Hepatocyte (in vitro differentiated cells): Measurements from ENCODE around the gene PPHLN1.

Source experiments
- EZH2 ChIP-seq: fragments of 200-600 bp; sonication (generic); IDR thresholded peaks from 2 replicates; pipeline ENCODE4 v1.6.1; 2016; ENCODE audit warnings: antibody characterized with exemption, mild to moderate bottlenecking, borderline replicate concordance
- TF ChIP-seq, protein P1 (sequence below): fragments of 200-600 bp; sonication (generic); IDR thresholded peaks from 2 replicates; pipeline ENCODE4 v1.5.1; 2016; ENCODE audit warnings: antibody characterized with exemption, mild to moderate bottlenecking; ENCODE audit not compliant: poor library complexity

DNA sequence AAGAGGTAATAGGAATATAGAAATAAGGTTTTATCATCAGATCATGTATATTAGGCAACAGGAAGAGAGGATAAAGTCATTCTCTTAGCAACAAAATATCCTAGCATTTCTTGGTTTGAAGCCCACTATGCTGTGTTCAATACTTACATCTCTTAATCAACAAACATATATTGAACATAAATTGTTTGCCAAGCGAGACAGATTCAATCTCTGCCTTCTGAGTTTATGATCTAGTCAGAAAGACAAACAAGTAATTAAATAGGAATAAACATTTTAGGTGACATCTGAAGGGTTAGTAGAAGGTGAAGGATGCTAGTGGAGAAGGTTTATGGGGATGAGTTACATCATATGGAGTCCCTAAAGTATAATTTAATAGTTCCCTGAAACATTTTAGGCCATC is 54.8 kb downstream of the PPHLN1 start:
- TF ChIP-seq, protein P1, sequence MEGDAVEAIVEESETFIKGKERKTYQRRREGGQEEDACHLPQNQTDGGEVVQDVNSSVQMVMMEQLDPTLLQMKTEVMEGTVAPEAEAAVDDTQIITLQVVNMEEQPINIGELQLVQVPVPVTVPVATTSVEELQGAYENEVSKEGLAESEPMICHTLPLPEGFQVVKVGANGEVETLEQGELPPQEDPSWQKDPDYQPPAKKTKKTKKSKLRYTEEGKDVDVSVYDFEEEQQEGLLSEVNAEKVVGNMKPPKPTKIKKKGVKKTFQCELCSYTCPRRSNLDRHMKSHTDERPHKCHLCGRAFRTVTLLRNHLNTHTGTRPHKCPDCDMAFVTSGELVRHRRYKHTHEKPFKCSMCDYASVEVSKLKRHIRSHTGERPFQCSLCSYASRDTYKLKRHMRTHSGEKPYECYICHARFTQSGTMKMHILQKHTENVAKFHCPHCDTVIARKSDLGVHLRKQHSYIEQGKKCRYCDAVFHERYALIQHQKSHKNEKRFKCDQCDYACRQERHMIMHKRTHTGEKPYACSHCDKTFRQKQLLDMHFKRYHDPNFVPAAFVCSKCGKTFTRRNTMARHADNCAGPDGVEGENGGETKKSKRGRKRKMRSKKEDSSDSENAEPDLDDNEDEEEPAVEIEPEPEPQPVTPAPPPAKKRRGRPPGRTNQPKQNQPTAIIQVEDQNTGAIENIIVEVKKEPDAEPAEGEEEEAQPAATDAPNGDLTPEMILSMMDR: no peak
- no peak for TF ChIP-seq EZH2
